Uterus (tissue), 4 donors: ENCODE results near the gene PPP1R2B. TPM values are rescaled to one million over a fixed set of nuclear protein-coding genes. Genes with fewer than 3 reads are reported as not detected.

Experiments
- DNase-seq, 2 donors: peaks; one replicate each; pipeline ENCODE4 v3.0.0-alpha.2; 2019 to 2020
- H3K27ac ChIP-seq, 2 donors: fragments of 200-600 bp; sonication (generic); 1 replicate in 1 of 2; 2 replicates in 1 of 2; pipeline ENCODE4 v1.5.1; 2016 to 2018
- H3K27me3 ChIP-seq, 2 donors: fragments of 200-600 bp; sonication (generic); one replicate each; pipeline ENCODE4 v1.5.1; 2018 to 2019; ENCODE audit warnings: control low read depth in 1 of 2
- H3K36me3 ChIP-seq, 2 donors: fragments of 200-600 bp; sonication (generic); one replicate each; pipeline ENCODE4 v1.5.1; 2019; ENCODE audit warnings: control low read depth in 1 of 2
- H3K4me1 ChIP-seq, 2 donors: fragments of 200-600 bp; sonication (generic); one replicate each; pipeline ENCODE4 v1.5.1; 2018 to 2019; ENCODE audit warnings: control low read depth in 1 of 2
- H3K4me3 ChIP-seq, 2 donors: fragments of 200-600 bp; sonication (generic); 1 replicate in 1 of 2; 2 replicates in 1 of 2; pipeline ENCODE4 v1.5.1; 2018 to 2019; ENCODE audit warnings: mild to moderate bottlenecking in 1 of 2
- H3K9me3 ChIP-seq, 2 donors: fragments of 200-600 bp; sonication (generic); one replicate each; pipeline ENCODE4 v1.5.1; 2019; ENCODE audit warnings: control low read depth in 1 of 2
- CTCF ChIP-seq, 4 experiments: fragments of 200-600 bp in 2 of 4; fragments of 450-650 bp in 2 of 4; sonication (generic) in 2 of 4; IDR thresholded peaks; one replicate each; pipeline ENCODE4 v1.5.1; 2016 to 2019; ENCODE audit warnings: antibody characterized with exemption in 4 of 4, mild to moderate bottlenecking in 2 of 4, moderate library complexity in 1 of 4
- POLR2A ChIP-seq, 2 donors: fragments of 450-650 bp; IDR thresholded peaks; one replicate each; pipeline ENCODE4 v1.6.1; 2016; ENCODE audit warnings: antibody characterized with exemption in 2 of 2, mild to moderate bottlenecking in 1 of 2, moderate library complexity in 1 of 2
- intact Hi-C: fragments of 100-400 bp; cut with DNase I; formaldehyde crosslinking; loops from one replicate; pipeline ENCODE4 v1.15.1; 2023; ENCODE audit warnings: low total_unique reads
- total RNA-seq, 4 donors: library from RNA; depleted of rRNA in 3 of 4; stranded (reverse); fragments of >200 nt in 3 of 4; gene quantifications; one replicate each; pipeline versions ENCODE4 v1.1.0 to v1.2.4, GENCODE V29; 2014 to 2023
- donor health status: DM: yes; HTN: yes; CAD: no.

PPP1R2B gene
- total RNA-seq, 4 donors from 2014 or later, result 0.46 TPM; not detected in 3

- H3K27ac ChIP-seq, result no peak overlapping the region
- no peaks in the 10 kb centered on the region for H3K36me3 ChIP-seq
- H3K9me3 ChIP-seq, result no peaks in the 10 kb centered on the region
- no peaks in the 10 kb centered on the region for H3K4me1 ChIP-seq
- H3K27me3 ChIP-seq, result no peaks in the 10 kb centered on the region
- TF ChIP-seq POLR2A (IDR thresholded peaks at IDR 0.05) (no peak), CTCF (IDR thresholded peaks at IDR 0.05) (no peak)
- no peak for DNase-seq
- intact Hi-C loops, result no loop called here
- no peak overlapping the region for H3K4me3 ChIP-seq
Measured at GRCh38 chr5:156825688-156826087, 24.4 kb upstream of the PPP1R2B start.

- DNase-seq, result no peak
- no peak overlapping the region for H3K4me3 ChIP-seq
- intact Hi-C loops, result no loop called here
- no peak overlapping the region for H3K27ac ChIP-seq
- H3K36me3 ChIP-seq, result no peaks in the 10 kb centered on the region
- H3K27me3 ChIP-seq, result no peaks in the 10 kb centered on the region
- H3K9me3 ChIP-seq, result no peaks in the 10 kb centered on the region
- no peaks in the 10 kb centered on the region for H3K4me1 ChIP-seq
- TF ChIP-seq POLR2A (IDR thresholded peaks at IDR 0.05) (no peak), CTCF (IDR thresholded peaks at IDR 0.05) (no peak)
Measured at GRCh38 chr5:156826150-156826549, 23.9 kb upstream of the PPP1R2B start.

- H3K27ac ChIP-seq, result no peak overlapping the region
- no peak for DNase-seq
- TF ChIP-seq POLR2A (IDR thresholded peaks at IDR 0.05) (no peak), CTCF (IDR thresholded peaks at IDR 0.05) (no peak)
- H3K27me3 ChIP-seq, result no peaks in the 10 kb centered on the region
- intact Hi-C loops, result no loop called here
- H3K36me3 ChIP-seq, result no peaks in the 10 kb centered on the region
- H3K4me1 ChIP-seq, result no peaks in the 10 kb centered on the region
- H3K4me3 ChIP-seq, result no peak overlapping the region
- no peaks in the 10 kb centered on the region for H3K9me3 ChIP-seq
Measured at GRCh38 chr5:156834916-156835315, 15.2 kb upstream of the PPP1R2B start.

GRCh38 chr5:156835905-156836304 lies 14.2 kb upstream of the PPP1R2B start:
- no peak overlapping the region for H3K27ac ChIP-seq
- TF ChIP-seq CTCF (IDR thresholded peaks at IDR 0.05) (no peak), POLR2A (IDR thresholded peaks at IDR 0.05) (no peak)
- intact Hi-C loops, result no loop called here

GRCh38 chr5:156836846-156837245 lies 13.2 kb upstream of the PPP1R2B start:
- DNase-seq, result no peak
- H3K9me3 ChIP-seq, result no peaks in the 10 kb centered on the region
- TF ChIP-seq POLR2A (IDR thresholded peaks at IDR 0.05) (no peak), CTCF (IDR thresholded peaks at IDR 0.05) (no peak)
- intact Hi-C loops, result no loop called here
- H3K27me3 ChIP-seq, result no peaks in the 10 kb centered on the region
- no peaks in the 10 kb centered on the region for H3K4me1 ChIP-seq
- no peaks in the 10 kb centered on the region for H3K36me3 ChIP-seq
- H3K27ac ChIP-seq, result no peak overlapping the region
- H3K4me3 ChIP-seq, result no peak overlapping the region

More at GRCh38 chr5:156835905-156836304, 14.2 kb upstream of the PPP1R2B start:
- Histone ChIP-seq H3K36me3 (no peaks in the 10 kb centered on the region), H3K9me3 (no peaks in the 10 kb centered on the region), H3K4me1 (no peaks in the 10 kb centered on the region), H3K27me3 (no peaks in the 10 kb centered on the region), H3K4me3 (no peak overlapping the region)
- no peak for DNase-seq
